ENCODE results near the gene WDR12.
"Not testable (repeated sequence)": the region's sequence is repeated elsewhere in the genome, so short reads cannot be mapped to it uniquely, and the experiment has no call there.

The WDR12 gene

GRCh38 chr2:202883987-202884675, 27.3 kb downstream of the WDR12 start:
- DNase-seq, result no peak

DNA sequence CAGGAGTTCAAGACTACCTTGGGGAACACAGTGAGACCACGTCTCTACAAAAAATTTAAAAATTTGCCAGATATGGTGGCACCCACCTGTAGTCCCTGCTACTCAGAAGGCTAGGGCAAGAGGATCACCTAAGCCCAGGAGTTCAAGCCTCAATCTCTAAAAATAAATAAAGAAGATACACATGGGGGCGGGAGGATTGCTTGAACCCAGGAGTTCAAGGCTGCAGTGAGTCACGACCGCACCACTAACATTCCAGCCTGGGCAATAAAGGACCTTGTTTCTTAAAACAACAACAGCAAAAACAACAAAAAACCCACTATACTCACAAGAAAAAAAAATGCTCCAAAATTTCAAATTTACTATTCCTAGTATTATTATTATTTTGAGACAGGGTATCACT, 29.9 kb downstream of the WDR12 start:
- DNase-seq, result no peak

DNA sequence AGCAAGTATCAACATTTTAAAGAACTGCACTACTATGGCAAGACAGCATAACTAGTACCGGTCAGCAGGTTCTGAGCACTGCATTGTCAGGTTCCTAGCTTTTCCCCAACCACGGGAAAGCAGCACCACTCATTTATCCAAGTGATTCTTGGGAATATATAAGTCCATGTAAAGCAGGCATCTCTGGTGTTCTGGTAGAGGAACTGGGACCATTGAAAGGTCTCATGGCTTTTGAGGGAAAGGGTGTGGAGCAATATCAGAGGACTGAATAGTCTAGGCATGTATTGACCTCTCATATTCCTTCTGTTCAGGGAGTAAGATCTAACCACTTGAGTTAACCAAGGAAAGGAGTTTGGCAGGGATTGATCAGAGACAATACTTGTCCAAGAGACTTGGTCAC, 33.8 kb downstream of the WDR12 start:
- DNase-seq, result no peak

GRCh38 chr2:202871300-202872141, 40.0 kb downstream of the WDR12 start, which contains the start of gene ICA1L:
Gene ICA1L, minus strand, starts transcription at chr2:202871766. Its CDS starts 42,757 bp downstream, at chr2:202829009.
- no peak for DNase-seq

DNA sequence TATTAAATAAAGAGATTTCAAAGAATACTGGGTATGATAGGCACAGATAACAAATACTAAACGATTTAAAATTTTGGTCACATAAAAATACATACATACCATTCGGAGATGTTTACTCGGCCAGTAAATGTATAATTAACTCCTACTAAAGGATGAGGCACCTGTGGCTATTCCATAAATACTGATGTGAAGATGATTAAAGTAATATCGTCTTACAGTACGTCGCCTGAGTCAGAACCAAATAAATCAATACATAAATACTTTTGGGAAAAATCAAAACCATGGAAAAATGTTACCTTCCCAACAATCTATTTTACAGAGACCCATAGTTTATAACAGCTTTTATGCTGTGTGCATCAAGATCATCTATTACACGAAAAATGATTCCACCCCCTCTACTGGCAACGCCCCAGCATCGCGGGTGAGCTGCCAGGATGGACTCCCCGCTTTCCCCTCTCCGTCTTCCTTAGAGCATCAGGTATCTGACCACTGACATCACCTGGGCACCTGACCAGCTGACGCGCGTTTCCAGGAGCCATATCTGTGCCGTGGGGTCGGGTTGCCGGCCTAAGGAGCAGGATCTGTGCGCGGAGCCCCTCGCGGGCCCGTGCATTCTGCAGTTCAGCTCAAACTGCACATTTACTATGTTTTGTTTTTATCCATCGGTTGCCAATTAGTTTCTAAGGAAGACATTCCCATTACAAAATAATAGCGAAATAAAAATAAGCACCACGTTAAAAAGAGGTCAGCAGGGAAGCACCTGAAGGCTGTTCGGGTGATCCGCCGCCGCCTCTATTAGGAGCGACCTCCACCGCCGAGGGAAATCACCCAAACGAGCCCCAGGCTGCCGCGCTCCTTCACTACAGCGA, 40.8 kb downstream of the WDR12 start:
- peak; percentile 28 for DNase-seq

DNA sequence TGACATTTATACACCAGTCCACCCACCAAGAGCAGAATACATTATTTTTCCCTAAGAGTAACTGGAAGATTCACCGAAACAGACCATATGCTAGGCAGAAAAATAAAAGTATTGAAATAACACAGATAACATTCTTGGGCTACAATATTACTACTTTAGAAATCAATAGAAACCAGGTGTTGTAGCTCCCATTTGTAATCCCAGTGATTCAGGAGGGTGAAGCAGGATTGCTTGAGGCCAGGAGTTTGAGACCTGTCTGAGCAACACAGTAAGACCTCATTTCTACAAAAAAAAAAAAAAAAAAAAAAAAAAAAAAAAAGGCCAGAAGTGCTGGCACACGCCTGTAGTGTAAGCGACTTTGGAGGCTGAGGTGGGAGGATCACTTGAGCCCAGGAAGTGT, 49.5 kb downstream of the WDR12 start:
- DNase-seq, result no peak

- no peak for DNase-seq
Observed at GRCh38 chr2:202858601-202859000, 52.9 kb downstream of the WDR12 start.

- DNase-seq, result not testable (repeated sequence)
Observed at GRCh38 chr2:202849343-202849742, 62.1 kb downstream of the WDR12 start.

DNA sequence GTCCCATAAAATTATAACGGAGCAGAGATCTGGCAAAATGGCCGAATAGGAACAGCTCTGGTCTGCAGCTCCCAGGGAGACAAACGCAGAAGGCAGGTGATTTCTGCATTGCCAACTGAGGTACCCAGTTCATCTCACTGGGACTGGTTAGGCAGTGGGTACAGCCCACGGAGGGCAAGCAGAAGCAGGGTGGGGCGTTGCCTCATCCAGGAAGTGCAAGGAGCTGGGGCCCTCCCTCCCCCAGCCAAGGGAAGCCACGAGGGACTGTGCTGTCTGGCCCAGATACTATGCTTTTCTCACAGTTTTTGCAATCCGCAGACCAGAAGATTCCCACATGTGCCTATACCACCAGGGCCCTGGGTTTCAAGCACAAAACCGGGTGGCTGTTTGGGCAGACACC, 62.7 kb downstream of the WDR12 start:
- no peak for DNase-seq

DNA sequence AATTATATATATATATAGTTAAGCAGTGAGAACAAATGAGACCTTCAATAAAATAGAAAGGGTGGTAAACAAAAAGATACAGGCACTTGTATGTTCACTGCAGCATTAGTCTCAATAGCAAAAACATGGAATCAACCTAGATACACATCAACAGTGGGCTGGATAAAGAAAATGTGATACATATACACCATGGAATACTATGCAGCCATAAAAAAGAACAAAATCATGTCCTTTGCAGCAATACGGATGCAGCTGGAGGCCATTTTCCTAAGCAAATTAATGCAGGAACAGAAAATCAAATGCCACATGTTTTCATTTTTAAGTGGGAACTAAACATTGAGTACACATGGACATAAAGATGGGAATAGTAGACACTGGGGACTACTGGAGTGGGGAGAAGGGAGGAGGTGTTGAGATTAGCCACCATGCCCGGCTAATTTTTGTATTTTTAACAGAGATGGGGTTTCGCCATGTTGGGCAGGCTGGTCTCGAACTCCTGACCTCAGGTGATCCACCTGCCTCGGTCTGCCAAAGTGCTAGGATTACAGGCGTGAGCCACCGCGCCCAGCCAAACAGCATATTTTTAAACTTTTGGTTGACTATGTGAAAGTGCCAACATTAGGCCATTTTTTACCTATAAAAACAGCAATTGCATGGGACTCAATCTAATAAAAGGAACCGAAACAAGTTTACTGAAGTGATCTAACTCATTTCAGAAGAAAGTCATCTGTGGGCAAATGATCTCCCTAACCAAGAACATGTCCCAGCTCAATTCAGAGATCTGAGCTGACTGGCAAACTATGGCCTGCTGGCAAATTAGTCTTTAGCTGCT, 63.6 kb downstream of the WDR12 start:
- DNase-seq, result no peak

GRCh38 chr2:202844656-202845055, 66.8 kb downstream of the WDR12 start:
- DNase-seq, result no peak

DNA sequence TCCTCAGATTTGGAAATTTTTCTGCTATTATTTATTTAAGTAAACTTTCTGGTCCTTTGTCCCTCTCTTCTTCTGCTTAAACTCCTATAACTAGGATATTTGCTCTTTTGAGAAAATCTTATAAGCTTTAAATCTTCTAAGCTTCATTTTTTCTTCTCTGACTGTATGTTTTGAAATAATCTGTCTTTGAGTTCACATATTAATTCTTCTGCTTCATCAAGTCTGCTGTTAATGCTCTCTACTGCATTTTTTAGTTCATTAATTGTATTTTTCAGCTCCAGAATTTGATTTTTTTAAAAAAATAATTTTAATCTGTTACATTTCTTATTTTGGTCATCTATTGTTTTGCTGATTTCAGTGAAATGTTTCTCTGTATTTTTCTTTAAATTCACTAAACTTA, 68.8 kb downstream of the WDR12 start:
- no peak for DNase-seq

GRCh38 chr2:202841090-202841867, 70.2 kb downstream of the WDR12 start:
- DNase-seq, result no peak

DNA sequence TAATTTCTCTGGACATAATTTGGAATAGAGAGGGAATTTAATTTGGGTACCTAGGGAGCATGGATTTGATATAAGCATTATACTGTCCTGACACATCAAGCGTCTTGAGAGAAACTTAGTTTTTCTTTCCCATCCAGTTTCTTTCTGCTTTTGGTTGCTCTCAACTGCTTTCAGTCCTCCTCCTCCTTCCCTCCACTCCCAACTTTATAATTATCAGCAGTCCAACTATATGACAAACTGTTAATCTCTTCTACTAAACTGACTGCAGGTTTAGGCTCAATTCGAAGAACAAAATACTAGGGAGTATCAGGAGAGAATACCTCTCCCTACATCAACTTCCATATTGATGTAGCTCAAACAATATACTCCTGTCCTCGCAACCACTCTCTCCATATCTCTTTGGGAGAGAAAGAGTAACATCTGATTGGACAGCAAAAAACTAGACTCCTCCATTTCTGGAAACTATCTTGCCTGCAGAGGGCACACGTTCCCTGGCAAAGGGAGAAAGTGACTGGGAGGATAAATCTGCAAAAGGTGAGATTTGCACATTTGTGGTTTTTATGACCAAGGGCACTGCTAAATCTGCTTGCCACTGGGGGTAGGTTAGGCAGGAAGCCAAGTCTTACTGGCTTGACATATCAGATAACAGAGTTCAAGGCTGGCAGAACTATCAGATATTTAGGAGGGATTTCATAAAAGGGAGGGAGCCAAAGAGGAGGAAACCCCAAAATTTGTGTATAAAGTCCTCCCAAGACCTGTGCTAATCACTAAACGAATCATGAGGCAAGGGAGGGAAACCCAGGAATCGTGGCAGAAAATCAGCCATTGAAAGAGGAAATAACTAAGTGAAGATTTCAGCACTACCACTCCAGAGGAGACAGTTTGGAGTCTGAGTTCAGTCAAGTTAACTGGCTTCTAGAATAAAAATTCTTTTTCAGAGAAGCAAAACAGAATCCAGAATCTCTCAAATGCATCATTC, 79.9 kb downstream of the WDR12 start:
- peak; percentile 24 for DNase-seq

GRCh38 chr2:202824901-202825300, 86.6 kb downstream of the WDR12 start:
- no peak for DNase-seq

Measured in NCI-H524 treated with DMSO at 0.1 percent for 48 hours (cell line).